Retina (tissue), 1 donor: ENCODE results near the gene CHRNA1.

ENCODE experiments used
- DNase-seq: peaks from one replicate; pipeline ENCODE4 v3.0.0-alpha.2; 2016

The CHRNA1 gene

DNA sequence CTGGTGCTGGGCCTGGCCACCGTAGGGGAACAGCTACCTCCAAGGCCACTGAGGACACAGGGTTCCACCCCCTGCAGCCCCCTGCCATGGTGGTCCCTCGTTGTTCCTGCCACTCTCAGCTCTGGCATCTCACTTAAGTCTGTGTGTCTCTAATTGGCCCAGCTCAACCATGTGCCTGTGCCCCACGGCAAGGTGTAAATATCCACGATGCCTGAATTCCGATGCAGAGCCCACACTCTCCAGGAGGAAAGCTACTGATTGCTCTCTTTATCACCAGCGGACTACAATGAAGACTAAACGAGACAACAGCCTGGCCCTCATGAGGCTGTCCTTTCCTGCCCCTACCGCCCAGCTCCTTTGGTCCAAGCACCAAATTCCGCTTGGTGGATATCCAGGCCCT is 17.0 kb upstream of the CHRNA1 start:
- no peak for DNase-seq

DNA sequence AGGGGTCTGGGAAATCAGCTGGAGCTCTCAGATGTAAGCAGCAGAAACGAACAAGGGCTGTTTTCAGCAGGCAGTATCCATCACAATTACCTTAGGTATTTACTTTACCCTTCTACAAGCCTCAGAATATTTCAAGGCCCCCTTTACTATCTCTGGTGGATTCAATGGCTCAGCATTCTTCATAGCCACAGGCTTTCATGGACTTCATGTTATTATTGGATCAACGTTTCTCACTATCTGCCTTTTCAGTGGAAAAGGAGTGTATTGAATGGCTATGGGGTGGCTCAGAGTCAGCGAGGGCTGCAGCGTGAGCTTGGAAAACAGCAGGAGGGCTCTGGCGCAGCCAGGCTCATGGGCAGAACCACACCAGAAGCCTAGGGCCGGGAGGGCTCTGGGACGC is 16.6 kb upstream of the CHRNA1 start:
- DNase-seq = no peak

DNA sequence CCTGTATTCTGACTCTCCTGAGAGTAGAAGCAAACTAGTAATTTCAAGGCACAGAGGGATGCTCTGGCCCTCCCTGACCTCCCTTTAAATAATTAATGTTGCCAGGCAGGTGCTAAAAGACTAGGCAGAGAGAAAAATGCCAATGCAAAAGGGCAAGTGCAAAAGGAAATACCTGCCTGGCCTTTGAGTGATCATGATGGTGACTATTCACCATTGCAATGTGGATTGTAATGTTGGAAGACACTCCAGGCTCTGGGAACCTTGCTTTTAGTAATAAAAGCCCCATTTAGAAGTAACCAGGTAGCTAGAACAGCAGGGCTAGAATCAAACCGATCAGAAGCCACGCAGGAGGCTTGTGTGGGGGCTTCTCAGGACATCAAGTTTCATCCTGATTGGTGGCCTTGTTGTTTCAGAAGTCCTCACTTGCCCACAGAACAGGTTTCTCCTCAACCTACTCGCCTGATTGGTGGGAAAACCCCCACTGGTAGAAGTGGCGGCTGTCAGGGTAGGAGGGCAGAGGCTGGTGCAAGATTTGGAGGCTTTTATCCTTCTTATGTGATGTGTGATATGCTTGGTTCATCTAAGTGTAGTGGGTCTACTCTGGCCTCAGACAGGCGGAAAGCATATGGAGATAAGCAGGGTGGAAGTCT is 16.0 kb upstream of the CHRNA1 start:
- no peak for DNase-seq

DNA sequence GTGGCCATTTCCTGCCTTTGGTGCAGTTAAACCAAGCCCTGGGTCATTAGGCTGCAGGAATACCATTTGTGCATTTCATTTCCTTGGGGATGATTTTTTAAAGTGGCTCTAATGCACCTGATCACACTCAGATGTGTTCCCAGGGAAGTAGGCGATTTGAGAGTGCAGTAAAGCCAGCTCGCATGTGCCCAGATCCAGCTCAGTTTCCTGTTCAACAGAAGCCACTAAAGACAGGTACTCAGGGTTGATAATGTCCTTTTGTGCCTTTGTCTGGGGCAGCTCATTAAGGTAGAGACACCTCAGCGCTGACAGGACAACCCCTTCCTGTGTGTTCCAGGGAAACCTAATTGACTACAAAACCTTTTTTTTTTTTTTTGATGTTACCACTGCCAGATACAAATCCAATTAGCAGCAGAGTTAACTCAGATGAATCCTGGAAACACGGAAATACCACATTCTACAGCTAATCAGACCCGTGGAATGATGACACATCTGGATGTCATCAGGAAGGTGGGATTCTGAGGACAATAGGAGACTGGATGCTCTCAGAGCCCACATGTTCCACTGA is 15.2 kb upstream of the CHRNA1 start:
- DNase-seq = peak; percentile 36

DNA sequence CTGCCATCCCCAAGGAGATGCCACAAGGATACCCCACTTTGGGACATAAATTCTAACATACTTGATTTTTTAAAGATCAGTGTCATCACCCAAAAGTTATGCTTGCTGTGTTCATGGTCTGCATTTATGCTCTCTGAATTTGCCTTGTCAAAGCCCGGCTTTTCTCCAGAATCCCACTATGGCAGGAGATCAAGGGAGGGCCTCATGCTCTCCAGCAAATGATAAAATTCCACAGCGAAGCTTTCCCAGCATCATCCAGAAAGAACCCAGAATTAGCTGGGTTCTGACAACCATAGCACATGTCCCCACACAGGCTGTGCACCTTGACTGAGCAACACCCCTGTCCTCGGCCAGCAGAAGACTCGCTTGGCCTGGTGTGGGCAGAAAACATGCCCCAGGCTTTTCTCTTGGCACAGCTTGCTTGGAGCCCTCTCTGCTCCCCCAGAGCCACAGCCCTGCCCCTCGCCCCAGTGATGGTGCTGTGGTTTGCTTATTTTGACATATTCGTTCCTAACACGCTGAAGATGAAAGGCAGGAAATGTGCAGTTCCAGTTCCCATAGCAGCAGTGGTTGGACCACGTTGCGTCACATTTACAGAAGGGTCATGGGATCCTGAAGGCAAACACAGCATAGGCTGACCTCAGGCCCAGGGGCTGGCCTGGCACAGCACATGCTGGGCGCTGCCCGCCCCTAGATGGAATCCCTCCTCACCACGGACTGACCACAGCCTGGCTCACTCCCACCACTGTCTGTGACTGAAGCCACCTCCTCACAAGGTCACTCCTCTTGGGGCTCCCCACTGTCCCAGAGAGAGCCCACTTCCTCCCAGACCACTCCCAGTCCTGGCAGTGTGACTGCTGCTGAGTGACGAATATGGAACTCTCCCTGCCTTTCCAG is 14.1 kb upstream of the CHRNA1 start:
- no peak for DNase-seq

DNA sequence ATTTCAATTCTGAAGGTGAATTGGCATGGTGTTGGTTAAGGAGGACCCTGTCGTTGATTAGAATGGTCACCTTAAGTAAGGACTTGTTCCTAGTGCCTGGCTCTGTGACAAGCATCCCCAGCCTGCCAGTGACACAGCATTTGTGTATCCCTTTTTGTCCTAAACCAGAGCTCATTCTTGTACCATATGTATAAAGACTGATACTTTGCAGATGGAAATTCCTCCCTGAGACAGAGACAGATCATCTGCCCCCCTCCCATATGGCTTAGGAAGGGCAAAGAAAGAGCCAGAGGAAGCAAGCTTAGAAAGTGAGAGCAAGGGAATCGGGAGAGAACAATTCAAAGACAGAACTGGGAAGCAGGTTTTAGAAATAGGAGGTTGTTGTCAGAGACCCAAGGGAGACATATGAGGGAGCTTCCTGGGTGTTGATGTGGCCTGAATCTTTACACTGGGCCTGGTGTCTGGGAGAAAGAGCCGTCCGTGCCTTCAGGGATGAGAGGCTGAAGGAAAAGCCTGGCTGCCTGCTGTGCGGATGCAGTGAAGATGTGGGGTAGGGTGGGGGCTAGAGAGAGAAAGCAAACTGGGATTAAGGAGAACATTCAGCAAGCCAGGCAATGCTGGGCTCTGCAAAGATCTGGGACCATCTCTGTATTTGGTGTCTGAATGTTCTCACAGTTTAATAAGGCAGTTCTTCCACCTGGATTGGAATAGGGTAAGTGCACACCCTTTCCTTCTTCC is 13.2 kb upstream of the CHRNA1 start:
- no peak for DNase-seq

DNA sequence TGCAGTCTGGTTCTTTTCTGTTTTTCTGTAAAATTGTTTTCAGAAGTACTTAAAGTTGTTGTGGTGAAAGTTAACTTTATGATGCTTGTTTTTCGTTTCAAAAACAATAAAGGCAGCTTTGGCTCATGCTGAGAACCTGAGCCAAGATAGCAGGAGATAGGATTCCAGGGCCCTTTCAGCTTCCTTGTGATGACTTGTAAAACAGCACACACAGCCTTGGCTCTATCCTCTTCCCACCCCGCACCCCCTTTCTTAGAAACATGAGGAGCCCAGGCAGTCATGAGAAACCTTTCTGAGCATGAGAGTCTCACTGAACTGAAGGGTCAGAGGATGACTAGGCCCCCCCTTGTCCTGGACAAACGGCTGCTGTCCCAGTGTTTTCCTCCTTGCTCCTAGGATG is 12.4 kb upstream of the CHRNA1 start:
- DNase-seq = no peak

DNA sequence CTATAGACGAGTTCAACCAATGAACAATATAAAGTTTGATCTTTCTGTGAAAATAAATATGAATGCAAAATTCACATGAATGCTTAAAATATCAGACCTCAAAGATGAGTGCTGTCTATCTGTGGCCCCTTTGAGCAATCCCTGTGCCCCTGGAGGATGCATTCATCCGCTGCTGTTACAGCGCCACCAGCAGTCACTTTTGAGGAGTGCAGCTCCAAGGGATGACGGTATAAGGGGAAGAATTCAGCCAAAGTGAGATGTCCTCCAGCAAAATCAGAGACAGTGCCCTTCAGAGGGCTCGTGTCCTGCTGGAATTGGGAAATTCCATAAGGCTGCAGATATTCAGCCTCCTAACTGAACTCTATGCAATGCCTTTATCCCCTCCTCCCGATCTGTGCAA is 12.0 kb upstream of the CHRNA1 start:
- no peak for DNase-seq

DNA sequence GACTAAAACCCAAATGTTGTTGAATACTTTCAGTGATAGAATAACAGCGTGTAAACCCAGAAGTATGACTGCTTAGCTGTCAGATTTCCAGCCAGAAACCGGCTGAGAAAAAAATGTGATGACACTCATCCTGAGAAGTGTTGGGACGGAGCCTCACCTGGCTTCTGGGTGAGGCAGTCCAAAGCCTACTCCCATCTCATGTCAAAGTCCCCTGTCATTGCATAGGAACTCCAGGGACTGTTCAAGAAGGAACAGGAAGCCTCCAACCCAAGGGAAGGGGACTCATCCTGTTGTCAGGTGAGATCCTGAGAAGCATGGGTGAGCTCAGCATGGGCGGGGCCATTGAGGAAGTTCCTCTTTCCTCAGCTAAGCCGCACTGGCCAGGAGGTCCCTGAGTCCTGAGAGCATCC is 11.3 kb upstream of the CHRNA1 start:
- no peak for DNase-seq

DNA sequence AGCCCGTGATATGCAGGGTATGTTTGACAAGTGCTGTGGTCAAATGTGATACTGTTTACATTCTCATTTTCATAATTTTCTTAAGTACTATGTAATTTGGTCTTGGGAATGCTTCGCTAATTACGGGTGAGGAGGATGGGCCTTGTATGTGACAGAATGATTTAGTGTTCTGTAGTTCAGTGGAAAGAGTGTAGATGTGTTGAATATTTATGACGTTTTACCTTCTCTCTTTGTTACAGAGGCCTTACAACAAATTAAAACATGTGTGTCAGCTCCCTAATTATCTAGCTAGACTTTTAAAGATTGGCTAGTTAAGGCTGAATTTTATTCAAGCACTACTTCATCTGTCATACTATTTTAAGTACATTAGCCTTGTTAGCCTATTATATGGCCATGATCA is 10.6 kb upstream of the CHRNA1 start:
- DNase-seq = no peak

DNA sequence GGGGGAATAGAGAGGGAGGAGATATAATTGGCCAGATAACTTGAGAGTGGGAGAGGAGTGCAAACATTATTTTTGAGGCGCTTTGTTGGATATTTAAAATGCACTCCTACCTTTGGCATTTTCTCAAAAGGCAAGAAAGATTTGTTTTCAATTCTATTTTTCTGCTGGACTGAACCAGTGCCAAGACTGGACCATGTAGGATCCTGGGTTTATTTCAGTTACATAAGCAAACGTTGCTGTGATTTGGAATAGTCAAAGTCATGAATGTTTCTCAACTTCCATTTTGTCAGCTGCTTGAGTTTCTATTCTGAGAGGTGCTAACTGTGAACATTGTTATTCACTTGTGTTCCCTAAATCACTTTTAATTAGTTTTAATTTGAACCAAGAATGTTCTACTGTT is 8.9 kb upstream of the CHRNA1 start:
- DNase-seq = no peak

DNA sequence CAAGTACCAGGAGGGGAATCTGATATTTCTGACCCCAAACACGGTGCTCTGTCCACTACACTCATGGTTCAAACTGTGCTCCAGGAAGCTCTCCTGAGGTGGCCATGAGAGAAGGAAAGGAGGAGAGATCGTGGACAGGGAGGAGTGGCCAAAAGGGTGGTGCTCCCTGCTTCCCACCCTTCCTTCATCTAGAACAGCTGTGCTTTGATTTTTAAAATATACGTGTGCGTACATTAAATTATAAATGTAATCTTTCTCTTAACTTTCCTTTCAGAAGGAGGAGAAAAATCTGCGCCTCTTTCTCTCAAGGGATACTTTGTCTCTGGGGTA is 8.2 kb upstream of the CHRNA1 start:
- DNase-seq = no peak

DNA sequence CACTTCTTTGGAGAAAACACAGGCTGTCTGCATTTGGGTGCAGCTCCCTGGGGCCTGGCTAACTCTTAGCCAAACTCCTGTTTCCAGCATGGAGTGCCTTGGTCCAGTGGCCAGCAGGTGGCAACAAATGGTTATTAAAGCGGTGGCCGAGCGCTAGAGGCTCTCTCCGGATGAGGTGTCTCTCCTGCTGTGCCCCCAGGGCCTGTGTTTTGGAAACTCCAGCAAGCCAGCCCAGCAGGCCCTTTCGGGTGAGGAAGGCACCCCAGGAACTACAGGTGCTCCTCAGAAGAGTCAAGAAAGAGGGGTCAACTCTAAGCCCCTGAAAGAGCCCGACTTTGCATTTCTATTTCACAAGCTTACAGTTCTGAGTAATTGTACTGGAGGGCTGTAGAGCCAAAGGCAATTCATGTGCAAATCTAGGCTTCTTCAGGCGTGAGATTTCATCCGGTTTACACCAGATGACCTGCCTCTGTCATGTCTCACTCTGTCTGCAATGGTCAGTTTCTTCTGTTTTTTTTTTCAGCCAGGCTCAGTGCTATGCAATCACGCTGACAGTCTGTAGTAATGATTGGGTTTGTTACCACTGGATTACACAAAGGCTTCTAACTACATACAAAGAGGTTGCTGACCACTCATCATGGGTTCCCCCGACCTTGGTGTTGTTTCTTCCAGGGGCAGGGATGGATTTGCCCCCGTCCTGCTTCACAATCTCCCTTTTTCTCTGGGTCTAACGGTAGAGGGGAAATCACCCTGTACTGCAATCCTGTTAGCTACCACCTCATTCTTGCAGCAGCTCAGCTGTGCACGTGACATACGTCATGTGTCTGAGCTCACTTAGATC is 7.6 kb upstream of the CHRNA1 start:
- peak; percentile 89 for DNase-seq

DNA sequence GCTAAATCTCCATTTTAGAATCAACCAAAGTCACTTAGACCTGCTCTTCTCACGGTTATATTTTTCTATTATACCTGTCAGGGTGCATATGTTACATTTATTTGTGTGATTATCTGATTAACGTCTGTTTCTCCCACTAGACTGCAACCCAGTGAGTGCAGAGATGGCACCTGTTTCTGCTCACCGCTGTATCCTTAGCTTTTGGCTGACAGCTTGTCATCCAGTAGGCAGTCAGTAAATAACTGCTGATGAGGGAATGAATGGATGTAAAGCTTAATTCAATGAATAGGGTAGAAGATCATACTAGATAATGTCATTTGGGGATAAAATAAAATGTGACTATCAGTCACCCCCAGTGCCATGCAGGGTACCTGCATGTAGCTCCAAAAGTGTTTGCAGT is 6.9 kb upstream of the CHRNA1 start:
- no peak for DNase-seq

DNA sequence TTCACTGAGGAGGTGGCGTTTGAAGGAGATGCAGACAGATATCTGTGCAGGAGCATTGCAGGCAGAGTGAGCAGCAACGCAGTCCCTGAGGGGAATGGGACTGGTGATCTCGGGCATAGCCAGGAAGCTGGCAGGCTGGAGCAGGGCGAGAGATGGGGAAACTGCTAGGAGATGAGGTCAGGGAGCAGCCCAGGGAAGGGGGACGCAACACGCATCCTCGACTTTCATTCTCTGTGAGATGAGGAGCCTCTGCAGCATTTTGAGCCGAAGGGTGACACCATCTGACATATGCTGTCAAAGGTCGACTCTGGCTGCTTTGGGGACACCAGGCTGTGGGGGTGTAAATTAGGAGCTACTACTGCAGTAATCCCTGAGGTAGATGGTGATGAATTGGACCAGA is 4.3 kb upstream of the CHRNA1 start:
- peak; percentile 44 for DNase-seq

DNA sequence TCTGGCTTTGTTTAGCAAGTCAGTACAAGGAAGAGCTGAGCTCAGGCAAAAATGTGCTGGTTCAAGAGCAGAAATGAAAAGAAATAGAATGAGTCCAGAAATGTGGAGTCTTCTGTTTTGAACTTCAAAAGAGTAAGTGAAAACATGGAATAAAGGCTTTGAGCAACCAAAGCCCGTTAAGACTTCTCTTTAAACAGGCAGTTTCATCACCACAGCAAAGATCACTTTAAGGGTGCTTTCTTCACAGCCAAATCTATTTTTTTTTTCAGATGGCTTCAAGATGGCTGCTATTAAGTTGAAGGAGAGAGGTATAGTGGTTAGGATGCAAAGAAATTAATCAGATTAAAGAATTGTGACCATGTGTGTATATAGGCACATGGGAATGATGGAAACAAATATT is 2.0 kb upstream of the CHRNA1 start:
- no peak for DNase-seq

DNA sequence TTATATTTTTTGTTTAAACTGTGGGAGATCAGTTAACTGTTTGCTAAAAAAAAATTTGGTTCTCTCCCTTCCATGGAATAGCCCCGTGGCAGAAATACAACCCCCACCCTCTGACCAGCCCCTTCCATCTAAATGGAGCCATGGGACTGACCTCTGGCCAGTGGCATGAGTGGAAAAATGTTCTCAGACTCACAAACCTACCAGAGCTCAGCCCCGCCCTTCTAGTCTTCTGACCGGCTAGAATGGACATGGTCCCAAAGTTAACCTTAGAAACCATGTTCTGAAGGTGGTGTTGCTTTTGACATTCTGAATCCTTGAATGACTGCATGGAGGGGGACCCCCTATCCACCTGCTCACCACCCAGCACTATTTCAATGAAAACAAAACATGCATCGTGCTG is 1.3 kb upstream of the CHRNA1 start:
- DNase-seq = no peak

DNA sequence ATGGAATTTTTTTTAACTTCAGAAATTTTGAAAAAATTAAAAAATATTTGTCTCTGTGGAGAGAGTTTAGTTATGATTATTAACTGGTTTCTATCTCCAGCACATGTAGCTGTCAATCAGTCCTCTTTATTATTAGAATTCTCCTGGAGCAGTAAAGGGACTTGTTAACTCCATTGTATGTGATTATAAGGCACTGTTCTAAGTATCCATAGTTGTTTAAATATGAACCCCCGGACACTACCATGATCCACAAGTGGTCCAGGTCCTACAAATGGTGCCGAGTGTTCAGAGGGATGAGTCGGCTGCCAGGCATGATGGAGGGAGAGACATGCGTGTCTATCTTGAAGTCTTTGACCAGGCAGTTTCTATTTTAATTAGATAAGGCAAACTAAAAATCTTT is 492 bp downstream of the CHRNA1 start:
- DNase-seq = no peak

DNA sequence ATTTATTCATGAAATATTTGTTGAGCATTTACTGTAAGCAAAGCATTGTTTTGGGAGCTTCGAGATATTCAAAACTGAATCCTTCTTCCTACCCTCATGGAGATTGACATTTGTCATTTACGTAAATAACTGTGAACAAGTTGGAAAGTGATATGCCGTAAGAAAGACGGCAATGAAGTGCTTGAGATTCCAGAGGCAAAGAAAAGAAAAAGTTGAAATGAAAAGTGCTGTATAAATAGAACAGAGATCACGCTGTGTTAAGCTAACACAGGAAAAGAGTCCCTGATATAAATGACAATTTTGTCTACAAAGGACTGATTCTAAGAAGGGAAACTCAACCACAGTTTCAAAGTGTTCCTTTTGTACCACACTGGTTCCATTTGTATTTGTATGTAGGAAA is 1.8 kb downstream of the CHRNA1 start:
- no peak for DNase-seq

DNA sequence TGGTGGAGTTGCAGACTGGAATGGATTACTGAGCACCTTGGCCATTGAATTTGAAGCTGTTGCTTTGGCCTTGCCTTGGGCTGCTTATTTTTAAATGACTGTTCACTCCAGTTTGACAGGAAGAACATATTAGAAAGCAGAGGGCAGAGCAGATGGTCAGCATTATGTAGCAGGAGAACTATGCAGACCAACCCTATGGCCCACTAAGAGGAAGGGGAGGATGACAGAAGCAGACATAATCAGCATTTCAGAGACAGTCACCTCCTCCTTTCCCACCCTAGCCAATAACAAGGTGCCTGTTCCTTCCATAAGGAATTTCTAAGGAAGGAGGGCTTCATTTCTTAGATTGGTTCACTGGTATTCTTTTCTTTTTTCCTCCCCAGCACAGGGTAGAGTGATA is 2.4 kb downstream of the CHRNA1 start:
- no peak for DNase-seq

DNA sequence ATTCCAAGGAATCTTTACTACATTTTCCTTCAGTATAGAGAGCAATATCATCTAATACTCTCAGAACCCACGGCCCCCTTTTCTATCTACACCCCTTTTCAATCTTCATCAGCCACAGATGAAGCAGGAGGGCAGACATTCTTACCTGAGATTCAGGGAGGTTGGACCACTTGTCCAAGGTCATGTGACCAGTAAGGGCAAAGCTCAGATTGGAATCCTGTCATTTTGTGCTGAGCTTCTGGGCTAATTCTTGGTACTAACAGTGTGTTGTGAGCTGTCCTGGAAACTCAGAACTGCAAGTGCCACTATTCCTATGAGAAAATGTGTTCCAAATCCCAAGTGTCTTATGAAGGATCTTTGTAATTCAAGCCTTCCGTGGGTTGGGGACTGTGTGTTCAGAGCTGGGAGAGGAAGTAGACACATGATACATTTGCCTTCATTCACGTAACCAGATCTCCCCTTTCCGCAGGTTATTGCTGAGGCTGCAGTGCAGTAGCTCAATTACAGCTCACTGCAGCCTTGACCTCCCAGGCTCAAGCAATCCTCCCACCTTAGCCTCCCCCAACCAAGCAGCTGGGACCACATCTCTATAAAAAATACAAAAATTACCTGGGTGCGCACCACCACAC is 3.3 kb downstream of the CHRNA1 start:
- no peak for DNase-seq

DNA sequence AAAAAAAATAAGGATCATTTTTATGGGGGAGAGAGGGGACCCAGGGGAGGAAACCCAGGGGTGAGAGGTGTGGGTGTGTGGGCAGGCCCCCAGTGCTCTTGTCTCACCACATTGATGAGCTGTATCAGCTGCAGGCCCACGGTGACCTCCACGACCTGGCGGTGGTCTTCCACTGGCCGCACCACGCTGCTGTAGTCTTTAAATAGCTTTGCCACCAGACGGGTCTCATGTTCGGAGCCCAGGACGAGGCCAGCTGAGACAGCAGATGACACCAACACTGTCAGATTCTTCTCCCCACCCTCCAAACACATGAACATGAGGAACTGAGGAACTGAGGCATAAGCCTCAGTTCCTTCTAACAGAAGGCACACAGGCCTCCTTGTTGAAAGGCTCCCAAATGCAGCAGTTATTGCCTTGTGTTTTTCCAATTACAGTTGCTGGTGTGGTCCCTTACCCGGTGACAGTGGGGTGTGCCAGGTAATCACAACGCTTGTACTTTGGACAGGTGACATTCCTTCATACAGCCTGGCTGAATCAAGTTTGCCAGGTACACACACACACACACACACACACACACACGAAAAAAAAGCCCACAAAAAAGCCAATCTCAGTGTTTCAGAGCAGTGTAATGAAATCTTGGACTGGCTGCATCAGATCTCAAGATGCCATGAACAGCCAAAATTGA is 4.7 kb downstream of the CHRNA1 start:
- DNase-seq = no peak
